PFSK-1 (cell line): Measurements from ENCODE around the gene VPS37C.

Experiments used
- FOXP2 ChIP-seq: optimal IDR thresholded peaks from 2 replicates; pipeline ENCODE3; 2011; ENCODE audit warnings: borderline replicate concordance, control low read depth, inconsistent platforms; ENCODE audit not compliant: insufficient read depth; ENCODE audit errors: extremely low read length, extremely low read depth
- POLR2AphosphoS5 ChIP-seq: IDR thresholded peaks from 2 replicates; pipeline ENCODE4 v1.6.1; 2012; ENCODE audit warnings: low read depth, mild to moderate bottlenecking, control low read depth, low read length, moderate library complexity
- REST ChIP-seq, 2 experiments: IDR thresholded peaks; 2 replicates each; pipeline versions ENCODE4 v1.6.1 to v1.8.0; 2011 to 2012; ENCODE audit warnings: low read depth in 2 of 2, low read length in 2 of 2, control low read depth in 1 of 2, inconsistent platforms in 1 of 2, mild to moderate bottlenecking in 1 of 2, moderate library complexity in 1 of 2; ENCODE audit not compliant: insufficient read depth in 1 of 2
- SIN3A ChIP-seq: IDR thresholded peaks from 2 replicates; pipeline ENCODE4 v1.6.1; 2012; ENCODE audit warnings: mild to moderate bottlenecking, low read length, moderate library complexity, borderline replicate concordance; ENCODE audit not compliant: insufficient read depth
- TAF1 ChIP-seq: IDR thresholded peaks from 2 replicates; pipeline ENCODE4 v1.6.1; 2012; ENCODE audit warnings: low read length, control low read depth, borderline replicate concordance; ENCODE audit not compliant: insufficient read depth

The VPS37C gene

DNA sequence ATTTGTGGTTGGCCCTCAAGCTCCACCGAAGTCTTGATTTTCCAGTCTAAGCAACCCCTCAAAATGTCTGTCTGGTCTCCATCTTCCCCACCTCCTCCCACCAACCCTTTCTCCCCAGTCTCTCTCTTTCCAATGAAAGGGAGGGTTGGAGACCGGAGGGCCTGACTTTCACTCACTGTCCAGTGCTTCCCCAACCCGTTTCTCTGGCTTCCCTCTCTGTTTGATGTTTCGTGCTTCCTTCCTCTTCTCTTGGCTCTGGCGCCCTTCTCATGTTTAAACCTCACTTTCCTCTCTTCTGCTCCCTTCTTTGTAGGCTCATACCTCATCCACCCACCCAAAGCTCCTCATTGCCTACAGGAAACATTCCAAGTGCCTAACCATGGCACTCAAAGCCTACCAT, 11.1 kb upstream of the VPS37C start:
- no peak for TF ChIP-seq POLR2AphosphoS5
- TF ChIP-seq SIN3A, result no peak
- TF ChIP-seq REST (IDR thresholded peaks at IDR 0.05; ENCODE audit: insufficient read depth in 1 of 2, low read depth in 2 of 2, low read length in 2 of 2), result no peak
- no peak for TF ChIP-seq FOXP2
- no peak for TF ChIP-seq TAF1

GRCh38 chr11:61171907-61172306, 10.7 kb upstream of the VPS37C start:
- no peak for TF ChIP-seq SIN3A
- no peak for TF ChIP-seq POLR2AphosphoS5
- TF ChIP-seq FOXP2, result no peak
- TF ChIP-seq REST (IDR thresholded peaks at IDR 0.05; ENCODE audit: insufficient read depth in 1 of 2, low read depth in 2 of 2, low read length in 2 of 2), result no peak
- TF ChIP-seq TAF1, result no peak

GRCh38 chr11:61170566-61170965, 9.3 kb upstream of the VPS37C start:
- TF ChIP-seq REST (IDR thresholded peaks at IDR 0.05; ENCODE audit: insufficient read depth in 1 of 2, low read depth in 2 of 2, low read length in 2 of 2) (no peak), FOXP2 (no peak), TAF1 (no peak), SIN3A (no peak), POLR2AphosphoS5 (no peak)

- no peak for TF ChIP-seq POLR2AphosphoS5
- no peak for TF ChIP-seq REST (IDR thresholded peaks at IDR 0.05; ENCODE audit: insufficient read depth in 1 of 2, low read depth in 2 of 2, low read length in 2 of 2)
- TF ChIP-seq TAF1, result no peak
- TF ChIP-seq SIN3A, result no peak
- TF ChIP-seq FOXP2, result no peak
Observed at GRCh38 chr11:61168800-61169199, 7.6 kb upstream of the VPS37C start.

DNA sequence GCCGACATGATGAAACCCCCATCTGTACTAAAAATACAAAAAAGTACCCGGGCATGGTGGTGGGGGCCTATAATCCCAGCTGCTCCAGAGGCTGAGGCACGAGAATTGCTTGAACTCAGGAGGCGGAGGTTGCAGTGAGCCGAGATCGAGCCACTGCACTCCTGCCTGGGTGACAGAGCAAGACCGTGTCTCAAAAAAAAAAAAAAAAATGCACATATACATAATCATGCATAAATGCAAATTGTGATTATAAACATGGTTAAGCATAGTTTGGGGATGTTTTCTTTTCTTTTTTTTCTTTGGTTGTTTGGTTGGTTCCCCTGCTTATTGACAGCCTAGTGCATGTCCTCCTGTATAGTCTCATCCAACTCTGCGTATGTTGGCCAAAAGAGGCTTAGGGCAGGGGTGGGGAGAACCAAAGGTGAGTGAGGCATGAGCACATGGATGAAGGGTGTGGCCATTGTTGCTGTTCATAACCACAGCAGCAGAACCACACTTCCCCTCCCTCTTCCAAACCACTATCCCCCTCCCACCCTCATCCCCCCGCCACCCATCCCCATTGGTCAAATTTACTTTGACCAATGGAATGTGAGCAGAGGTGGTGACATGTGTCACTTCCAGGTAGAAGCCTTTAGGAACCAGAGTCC, 6.9 kb upstream of the VPS37C start:
- TF ChIP-seq TAF1, result no peak
- TF ChIP-seq REST (IDR thresholded peaks at IDR 0.05; ENCODE audit: insufficient read depth in 1 of 2, low read depth in 2 of 2, low read length in 2 of 2), result no peak
- no peak for TF ChIP-seq SIN3A
- TF ChIP-seq FOXP2, result no peak
- no peak for TF ChIP-seq POLR2AphosphoS5
